GM12878 (cell line): ENCODE measurements around the gene ORAI3. TPM values are rescaled to one million over a fixed set of nuclear protein-coding genes. Genes with fewer than 3 reads are reported as not detected.

Experiments
- CBFB ChIP-seq: IDR thresholded peaks from 2 replicates; pipeline ENCODE4 v1.6.1; 2016; ENCODE audit warnings: antibody characterized with exemption, low read depth
- CBX3 ChIP-seq: fragments of 200-600 bp; sonication (generic); IDR thresholded peaks from 2 replicates; pipeline ENCODE4 v1.6.1; 2016; ENCODE audit warnings: low read depth, borderline replicate concordance
- CHD1 ChIP-seq: IDR thresholded peaks from 2 replicates; pipeline ENCODE4 v1.6.1; 2012; ENCODE audit warnings: low read depth, low read length, improper control_type of control experiment
- TCF3 ChIP-seq: IDR thresholded peaks from 2 replicates; pipeline ENCODE4 v1.6.1; 2012; ENCODE audit warnings: low read depth, mild to moderate bottlenecking, low read length, borderline replicate concordance; ENCODE audit not compliant: insufficient read depth
- ZNF384 ChIP-seq: IDR thresholded peaks from 2 replicates; pipeline ENCODE4 v1.6.1; 2012; ENCODE audit warnings: low read depth, mild to moderate bottlenecking, low read length, improper control_type of control experiment, borderline replicate concordance
- polyA plus RNA-seq, 11 experiments: library from polyadenylated mRNA; depleted of rRNA in 4 of 11; unstranded in 6 of 11; stranded (reverse) in 5 of 11; fragments of >200 nt; fragmentation: Nextera tagmentation in 4 of 11; fragmentation: Illumina TruSeq in 1 of 11; extraction: Ambion mirVana in 4 of 11; extraction: Trizol in 1 of 11; gene quantifications; 1 replicate in 1 of 11; 2 replicates in 10 of 11; pipeline versions ENCODE4 v1.2.1 to v1.2.3, GENCODE V29; 2011 to 2016; ENCODE audit warnings: inconsistent platforms in 2 of 11, missing spikeins in 2 of 11, low read depth in 1 of 11
- total RNA-seq, 4 experiments: library from RNA; depleted of rRNA in 3 of 4; stranded (reverse); fragments of >200 nt in 3 of 4; fragmentation: Illumina TruSeq in 1 of 4; extraction: Trizol in 1 of 4; gene quantifications; 2 replicates each; pipeline versions ENCODE4 v1.2.1 to v1.2.3, GENCODE V29; 2013 to 2021
- TF ChIP-seq, protein P1 (sequence below): fragments of 450-650 bp; IDR thresholded peaks from 2 replicates; pipeline ENCODE4 v1.6.1; 2017; ENCODE audit warnings: mild to moderate bottlenecking, moderate library complexity
- TF ChIP-seq, protein P2 (sequence below): IDR thresholded peaks from 2 replicates; pipeline ENCODE4 v1.6.1; 2012; ENCODE audit warnings: mild to moderate bottlenecking, low read depth, low read length
- TF ChIP-seq, protein P3 (sequence below): fragments of 450-650 bp; IDR thresholded peaks from 2 replicates; pipeline ENCODE4 v1.6.1; 2017; ENCODE audit warnings: mild to moderate bottlenecking, moderate library complexity
- TF ChIP-seq, protein P4 (sequence below): fragments of 450-650 bp; IDR thresholded peaks from 2 replicates; pipeline ENCODE4 v1.6.1; 2017; ENCODE audit warnings: antibody characterized with exemption, mild to moderate bottlenecking, moderate library complexity
- TF ChIP-seq, protein P5 (sequence below): fragments of 450-650 bp; IDR thresholded peaks from 2 replicates; pipeline ENCODE4 v1.6.1; 2017; ENCODE audit warnings: mild to moderate bottlenecking, low read depth, inconsistent platforms; ENCODE audit not compliant: poor library complexity, severe bottlenecking

Gene ORAI3
- total and polyA plus RNA-seq, 10 of the 15 experiments (the other 5 are each of a cell fraction or from before 2014, with no cell fraction given), result 3.4 to 21.9 (median 16.2) TPM

DNA sequence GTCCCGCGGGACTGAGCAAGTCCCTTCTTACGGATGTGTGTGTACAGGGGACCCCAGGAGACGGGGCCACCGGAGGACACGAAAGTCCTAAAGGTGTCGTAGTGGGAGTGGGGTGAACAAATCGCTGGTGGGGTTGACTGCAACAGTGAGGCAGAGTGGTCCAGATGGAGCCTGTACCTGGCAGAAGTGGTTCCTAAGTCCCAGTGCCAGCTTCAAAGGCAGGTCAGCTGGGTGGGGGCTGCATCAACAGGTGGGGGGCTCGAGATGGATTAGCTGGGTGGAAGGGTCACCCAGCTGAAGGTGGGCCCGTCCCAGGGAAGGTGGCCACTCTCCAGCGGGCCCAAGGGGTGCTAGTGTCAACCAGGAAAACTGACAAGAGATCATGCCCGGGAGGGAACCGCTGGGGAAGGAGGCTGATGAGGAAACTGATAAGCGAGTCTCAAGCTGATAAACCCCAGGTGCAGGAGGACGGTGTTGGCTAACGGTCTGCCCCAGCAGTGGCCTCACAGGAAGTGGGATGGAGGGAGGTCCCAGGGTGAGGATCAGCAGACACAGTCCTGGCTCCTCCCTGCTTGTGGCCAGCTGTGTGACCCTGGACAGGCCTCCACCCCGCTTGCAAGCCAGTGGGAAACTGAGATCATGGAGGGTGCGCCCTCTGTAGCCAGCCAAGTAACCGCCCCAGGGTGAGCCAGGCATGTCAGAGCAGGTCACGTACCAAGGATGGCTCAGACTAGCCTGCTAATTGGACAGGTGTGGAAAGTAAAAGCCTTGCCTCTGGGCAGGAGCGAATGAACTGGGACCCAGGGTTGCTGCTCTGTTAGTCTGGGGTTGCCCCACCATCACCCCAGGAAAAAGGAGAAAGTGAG lies 1.0 kb downstream of the ORAI3 start (continued):
- TF ChIP-seq, protein P1, sequence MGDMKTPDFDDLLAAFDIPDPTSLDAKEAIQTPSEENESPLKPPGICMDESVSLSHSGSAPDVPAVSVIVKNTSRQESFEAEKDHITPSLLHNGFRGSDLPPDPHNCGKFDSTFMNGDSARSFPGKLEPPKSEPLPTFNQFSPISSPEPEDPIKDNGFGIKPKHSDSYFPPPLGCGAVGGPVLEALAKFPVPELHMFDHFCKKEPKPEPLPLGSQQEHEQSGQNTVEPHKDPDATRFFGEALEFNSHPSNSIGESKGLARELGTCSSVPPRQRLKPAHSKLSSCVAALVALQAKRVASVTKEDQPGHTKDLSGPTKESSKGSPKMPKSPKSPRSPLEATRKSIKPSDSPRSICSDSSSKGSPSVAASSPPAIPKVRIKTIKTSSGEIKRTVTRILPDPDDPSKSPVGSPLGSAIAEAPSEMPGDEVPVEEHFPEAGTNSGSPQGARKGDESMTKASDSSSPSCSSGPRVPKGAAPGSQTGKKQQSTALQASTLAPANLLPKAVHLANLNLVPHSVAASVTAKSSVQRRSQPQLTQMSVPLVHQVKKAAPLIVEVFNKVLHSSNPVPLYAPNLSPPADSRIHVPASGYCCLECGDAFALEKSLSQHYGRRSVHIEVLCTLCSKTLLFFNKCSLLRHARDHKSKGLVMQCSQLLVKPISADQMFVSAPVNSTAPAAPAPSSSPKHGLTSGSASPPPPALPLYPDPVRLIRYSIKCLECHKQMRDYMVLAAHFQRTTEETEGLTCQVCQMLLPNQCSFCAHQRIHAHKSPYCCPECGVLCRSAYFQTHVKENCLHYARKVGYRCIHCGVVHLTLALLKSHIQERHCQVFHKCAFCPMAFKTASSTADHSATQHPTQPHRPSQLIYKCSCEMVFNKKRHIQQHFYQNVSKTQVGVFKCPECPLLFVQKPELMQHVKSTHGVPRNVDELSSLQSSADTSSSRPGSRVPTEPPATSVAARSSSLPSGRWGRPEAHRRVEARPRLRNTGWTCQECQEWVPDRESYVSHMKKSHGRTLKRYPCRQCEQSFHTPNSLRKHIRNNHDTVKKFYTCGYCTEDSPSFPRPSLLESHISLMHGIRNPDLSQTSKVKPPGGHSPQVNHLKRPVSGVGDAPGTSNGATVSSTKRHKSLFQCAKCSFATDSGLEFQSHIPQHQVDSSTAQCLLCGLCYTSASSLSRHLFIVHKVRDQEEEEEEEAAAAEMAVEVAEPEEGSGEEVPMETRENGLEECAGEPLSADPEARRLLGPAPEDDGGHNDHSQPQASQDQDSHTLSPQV, result no peak
- TF ChIP-seq, protein P2, sequence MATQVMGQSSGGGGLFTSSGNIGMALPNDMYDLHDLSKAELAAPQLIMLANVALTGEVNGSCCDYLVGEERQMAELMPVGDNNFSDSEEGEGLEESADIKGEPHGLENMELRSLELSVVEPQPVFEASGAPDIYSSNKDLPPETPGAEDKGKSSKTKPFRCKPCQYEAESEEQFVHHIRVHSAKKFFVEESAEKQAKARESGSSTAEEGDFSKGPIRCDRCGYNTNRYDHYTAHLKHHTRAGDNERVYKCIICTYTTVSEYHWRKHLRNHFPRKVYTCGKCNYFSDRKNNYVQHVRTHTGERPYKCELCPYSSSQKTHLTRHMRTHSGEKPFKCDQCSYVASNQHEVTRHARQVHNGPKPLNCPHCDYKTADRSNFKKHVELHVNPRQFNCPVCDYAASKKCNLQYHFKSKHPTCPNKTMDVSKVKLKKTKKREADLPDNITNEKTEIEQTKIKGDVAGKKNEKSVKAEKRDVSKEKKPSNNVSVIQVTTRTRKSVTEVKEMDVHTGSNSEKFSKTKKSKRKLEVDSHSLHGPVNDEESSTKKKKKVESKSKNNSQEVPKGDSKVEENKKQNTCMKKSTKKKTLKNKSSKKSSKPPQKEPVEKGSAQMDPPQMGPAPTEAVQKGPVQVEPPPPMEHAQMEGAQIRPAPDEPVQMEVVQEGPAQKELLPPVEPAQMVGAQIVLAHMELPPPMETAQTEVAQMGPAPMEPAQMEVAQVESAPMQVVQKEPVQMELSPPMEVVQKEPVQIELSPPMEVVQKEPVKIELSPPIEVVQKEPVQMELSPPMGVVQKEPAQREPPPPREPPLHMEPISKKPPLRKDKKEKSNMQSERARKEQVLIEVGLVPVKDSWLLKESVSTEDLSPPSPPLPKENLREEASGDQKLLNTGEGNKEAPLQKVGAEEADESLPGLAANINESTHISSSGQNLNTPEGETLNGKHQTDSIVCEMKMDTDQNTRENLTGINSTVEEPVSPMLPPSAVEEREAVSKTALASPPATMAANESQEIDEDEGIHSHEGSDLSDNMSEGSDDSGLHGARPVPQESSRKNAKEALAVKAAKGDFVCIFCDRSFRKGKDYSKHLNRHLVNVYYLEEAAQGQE, result no peak
- no peak for TF ChIP-seq ZNF384
- TF ChIP-seq, protein P3, sequence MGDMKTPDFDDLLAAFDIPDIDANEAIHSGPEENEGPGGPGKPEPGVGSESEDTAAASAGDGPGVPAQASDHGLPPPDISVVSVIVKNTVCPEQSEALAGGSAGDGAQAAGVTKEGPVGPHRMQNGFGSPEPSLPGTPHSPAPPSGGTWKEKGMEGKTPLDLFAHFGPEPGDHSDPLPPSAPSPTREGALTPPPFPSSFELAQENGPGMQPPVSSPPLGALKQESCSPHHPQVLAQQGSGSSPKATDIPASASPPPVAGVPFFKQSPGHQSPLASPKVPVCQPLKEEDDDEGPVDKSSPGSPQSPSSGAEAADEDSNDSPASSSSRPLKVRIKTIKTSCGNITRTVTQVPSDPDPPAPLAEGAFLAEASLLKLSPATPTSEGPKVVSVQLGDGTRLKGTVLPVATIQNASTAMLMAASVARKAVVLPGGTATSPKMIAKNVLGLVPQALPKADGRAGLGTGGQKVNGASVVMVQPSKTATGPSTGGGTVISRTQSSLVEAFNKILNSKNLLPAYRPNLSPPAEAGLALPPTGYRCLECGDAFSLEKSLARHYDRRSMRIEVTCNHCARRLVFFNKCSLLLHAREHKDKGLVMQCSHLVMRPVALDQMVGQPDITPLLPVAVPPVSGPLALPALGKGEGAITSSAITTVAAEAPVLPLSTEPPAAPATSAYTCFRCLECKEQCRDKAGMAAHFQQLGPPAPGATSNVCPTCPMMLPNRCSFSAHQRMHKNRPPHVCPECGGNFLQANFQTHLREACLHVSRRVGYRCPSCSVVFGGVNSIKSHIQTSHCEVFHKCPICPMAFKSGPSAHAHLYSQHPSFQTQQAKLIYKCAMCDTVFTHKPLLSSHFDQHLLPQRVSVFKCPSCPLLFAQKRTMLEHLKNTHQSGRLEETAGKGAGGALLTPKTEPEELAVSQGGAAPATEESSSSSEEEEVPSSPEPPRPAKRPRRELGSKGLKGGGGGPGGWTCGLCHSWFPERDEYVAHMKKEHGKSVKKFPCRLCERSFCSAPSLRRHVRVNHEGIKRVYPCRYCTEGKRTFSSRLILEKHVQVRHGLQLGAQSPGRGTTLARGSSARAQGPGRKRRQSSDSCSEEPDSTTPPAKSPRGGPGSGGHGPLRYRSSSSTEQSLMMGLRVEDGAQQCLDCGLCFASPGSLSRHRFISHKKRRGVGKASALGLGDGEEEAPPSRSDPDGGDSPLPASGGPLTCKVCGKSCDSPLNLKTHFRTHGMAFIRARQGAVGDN, result peak; percentile 69
- TF ChIP-seq, protein P4, sequence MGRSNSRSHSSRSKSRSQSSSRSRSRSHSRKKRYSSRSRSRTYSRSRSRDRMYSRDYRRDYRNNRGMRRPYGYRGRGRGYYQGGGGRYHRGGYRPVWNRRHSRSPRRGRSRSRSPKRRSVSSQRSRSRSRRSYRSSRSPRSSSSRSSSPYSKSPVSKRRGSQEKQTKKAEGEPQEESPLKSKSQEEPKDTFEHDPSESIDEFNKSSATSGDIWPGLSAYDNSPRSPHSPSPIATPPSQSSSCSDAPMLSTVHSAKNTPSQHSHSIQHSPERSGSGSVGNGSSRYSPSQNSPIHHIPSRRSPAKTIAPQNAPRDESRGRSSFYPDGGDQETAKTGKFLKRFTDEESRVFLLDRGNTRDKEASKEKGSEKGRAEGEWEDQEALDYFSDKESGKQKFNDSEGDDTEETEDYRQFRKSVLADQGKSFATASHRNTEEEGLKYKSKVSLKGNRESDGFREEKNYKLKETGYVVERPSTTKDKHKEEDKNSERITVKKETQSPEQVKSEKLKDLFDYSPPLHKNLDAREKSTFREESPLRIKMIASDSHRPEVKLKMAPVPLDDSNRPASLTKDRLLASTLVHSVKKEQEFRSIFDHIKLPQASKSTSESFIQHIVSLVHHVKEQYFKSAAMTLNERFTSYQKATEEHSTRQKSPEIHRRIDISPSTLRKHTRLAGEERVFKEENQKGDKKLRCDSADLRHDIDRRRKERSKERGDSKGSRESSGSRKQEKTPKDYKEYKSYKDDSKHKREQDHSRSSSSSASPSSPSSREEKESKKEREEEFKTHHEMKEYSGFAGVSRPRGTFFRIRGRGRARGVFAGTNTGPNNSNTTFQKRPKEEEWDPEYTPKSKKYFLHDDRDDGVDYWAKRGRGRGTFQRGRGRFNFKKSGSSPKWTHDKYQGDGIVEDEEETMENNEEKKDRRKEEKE, result no peak
- TF ChIP-seq CHD1, result no peak
- no peak; the same call in 1 of the 2 replicates for TF ChIP-seq CBFB
- peak; percentile 53; the same call in 1 of the 2 replicates for TF ChIP-seq TCF3
- no peak for TF ChIP-seq CBX3
- TF ChIP-seq, protein P5, sequence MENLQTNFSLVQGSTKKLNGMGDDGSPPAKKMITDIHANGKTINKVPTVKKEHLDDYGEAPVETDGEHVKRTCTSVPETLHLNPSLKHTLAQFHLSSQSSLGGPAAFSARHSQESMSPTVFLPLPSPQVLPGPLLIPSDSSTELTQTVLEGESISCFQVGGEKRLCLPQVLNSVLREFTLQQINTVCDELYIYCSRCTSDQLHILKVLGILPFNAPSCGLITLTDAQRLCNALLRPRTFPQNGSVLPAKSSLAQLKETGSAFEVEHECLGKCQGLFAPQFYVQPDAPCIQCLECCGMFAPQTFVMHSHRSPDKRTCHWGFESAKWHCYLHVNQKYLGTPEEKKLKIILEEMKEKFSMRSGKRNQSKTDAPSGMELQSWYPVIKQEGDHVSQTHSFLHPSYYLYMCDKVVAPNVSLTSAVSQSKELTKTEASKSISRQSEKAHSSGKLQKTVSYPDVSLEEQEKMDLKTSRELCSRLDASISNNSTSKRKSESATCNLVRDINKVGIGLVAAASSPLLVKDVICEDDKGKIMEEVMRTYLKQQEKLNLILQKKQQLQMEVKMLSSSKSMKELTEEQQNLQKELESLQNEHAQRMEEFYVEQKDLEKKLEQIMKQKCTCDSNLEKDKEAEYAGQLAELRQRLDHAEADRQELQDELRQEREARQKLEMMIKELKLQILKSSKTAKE, result no peak
